NT2/D1 (cell line): ENCODE measurements around the gene TSPAN9.

Experiments used
- SUZ12 ChIP-seq: IDR thresholded peaks from 2 replicates; pipeline ENCODE4 v1.6.1; 2011; ENCODE audit not compliant: insufficient read length, insufficient read depth; ENCODE audit errors: extremely low read depth
- YY1 ChIP-seq: IDR thresholded peaks from 2 replicates; pipeline ENCODE4 v1.6.1; 2011; ENCODE audit not compliant: insufficient read length, insufficient read depth
- ZNF274 ChIP-seq: IDR thresholded peaks from 2 replicates; pipeline ENCODE4 v1.6.1; 2011; ENCODE audit warnings: mild to moderate bottlenecking, low read depth, low read length

DNA sequence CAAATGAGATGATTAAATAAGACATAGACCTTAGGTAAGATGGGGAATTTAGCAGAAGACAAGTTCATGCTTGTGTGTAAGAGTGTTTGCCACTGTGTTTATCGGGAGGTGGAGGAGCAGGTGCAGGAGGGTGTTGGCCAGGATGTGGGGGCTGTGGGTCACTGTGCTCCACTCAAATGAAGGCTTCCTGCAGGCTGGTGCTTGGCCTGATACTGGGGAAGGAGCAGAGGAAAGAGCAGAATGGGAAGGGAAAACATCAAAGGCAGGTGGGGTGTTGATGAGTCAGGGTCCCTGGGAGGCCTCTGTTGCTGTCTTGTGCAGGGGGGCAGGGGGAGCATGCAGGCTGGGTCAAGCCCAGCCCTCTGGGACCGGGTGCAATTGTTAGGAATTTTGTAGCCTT is 126.5 kb downstream of the TSPAN9 start:
- TF ChIP-seq SUZ12: no peak
- TF ChIP-seq ZNF274: no peak
- TF ChIP-seq YY1: no peak
